Astrocyte of the spinal cord (primary cell): ENCODE data around the gene CHD6.

Source experiments
- DNase-seq: peaks from one replicate; pipeline ENCODE4 v3.0.0; 2011; ENCODE audit warnings: low read depth, low spot score
- H3K4me3 ChIP-seq: 2 replicates; pipeline ENCODE4 v1.5.1; 2011; ENCODE audit warnings: low read depth, mild to moderate bottlenecking, low read length, moderate library complexity
- CTCF ChIP-seq: IDR thresholded peaks from 2 replicates; pipeline ENCODE4 v1.5.1; 2012; ENCODE audit warnings: low read depth, mild to moderate bottlenecking, low read length, inconsistent platforms
- in situ Hi-C: cut with HindIII; loops from 2 replicates; pipeline ENCODE4 v1.10.0; 2017; ENCODE audit warnings: low sequenced_read_pairs

CHD6 gene

DNA sequence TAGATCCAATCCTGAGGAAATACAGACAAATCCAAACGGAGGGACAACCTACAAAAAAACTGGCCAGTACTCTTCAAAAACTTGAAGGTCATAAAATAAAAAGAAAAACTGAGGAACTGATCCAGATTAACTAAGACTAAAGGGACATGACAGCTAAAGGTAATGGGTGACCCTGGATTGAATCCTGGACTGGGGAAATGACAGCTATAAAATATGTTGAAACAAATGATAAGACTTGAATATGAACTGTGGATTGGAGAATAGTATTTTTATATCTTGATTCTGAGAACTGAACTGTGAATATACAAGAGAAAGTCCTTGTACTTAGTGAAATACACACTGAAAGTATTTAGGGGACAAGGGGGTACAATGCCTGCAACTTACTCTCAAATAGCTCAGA, 154.6 kb downstream of the CHD6 start:
- no peak for DNase-seq
- in situ Hi-C loops = no loop called here

DNA sequence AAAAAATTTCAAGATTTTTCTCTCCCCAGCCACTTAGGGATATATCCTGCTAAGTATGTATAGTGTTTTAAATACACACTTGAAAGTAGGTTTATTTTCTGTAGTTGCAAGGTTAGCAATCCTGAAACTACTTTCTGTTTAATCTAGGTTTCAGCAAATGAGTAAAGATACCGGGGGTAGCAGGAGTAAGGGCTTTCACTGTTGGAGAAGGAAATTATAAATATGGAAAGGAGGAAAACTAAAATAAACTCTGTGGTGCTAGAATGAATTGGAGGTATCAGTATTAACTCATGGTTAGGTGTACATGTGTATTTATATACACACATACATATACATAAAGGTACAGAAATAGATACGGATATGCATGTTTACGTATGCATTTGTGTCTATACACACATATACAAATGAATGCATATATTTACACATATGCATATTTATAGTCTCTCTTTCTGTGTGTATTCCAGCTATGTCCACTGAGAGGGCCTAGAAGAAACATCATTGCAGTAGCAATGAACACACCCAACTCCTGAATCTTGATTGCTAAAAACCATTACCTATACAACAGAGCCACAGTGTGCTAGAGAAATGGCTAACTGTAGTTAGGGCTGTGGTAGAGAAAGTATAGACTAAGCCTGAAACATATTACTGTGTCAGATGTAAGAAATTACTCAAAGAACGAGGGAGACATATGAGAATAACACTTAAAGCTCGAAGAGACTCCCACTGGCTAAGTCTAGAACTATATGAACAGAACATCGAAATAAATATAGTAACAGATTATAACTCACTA, 155.6 kb downstream of the CHD6 start:
- in situ Hi-C loops = no loop called here
- DNase-seq = no peak

More for the DNA sequence above, 154.6 kb downstream of the CHD6 start:
- no peak overlapping the region for H3K4me3 ChIP-seq
- no peak for TF ChIP-seq CTCF

DNA sequence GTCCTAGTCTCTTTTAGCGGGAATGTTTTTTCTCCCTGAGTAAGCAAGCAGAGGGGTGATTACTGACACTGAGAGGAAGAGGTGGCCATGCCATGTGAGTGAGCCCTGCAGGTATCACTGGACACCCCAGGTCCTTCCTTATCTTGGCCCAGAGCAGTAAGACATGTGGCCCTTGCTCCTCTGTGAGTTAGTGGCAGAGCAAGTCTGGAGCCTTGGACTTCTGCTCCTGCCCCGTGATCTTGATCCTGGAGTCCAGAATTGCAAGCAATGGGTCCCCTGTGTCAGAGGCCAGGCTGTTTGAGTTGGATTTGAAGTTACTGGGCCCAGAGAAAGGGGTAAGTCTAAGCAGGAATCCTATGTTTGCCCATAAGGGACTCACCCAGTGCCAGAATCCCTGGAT, 159.4 kb downstream of the CHD6 start:
- in situ Hi-C loops = no loop called here
- no peak for DNase-seq
- no peak for TF ChIP-seq CTCF

More for the DNA sequence above, 155.6 kb downstream of the CHD6 start:
- TF ChIP-seq CTCF = no peak
- H3K4me3 ChIP-seq = no peak overlapping the region

GRCh38 chr20:41457173-41457857, 160.9 kb downstream of the CHD6 start:
- DNase-seq = no peak
- TF ChIP-seq CTCF = no peak
- in situ Hi-C loops = no loop called here
- no peak overlapping the region for H3K4me3 ChIP-seq

More for the DNA sequence above, 159.4 kb downstream of the CHD6 start:
- H3K4me3 ChIP-seq = no peak overlapping the region

- no peak overlapping the region for H3K4me3 ChIP-seq
- no peak for DNase-seq
- TF ChIP-seq CTCF = no peak
- in situ Hi-C loops = no loop called here
Observed at GRCh38 chr20:41456351-41456750, 161.8 kb downstream of the CHD6 start.

DNA sequence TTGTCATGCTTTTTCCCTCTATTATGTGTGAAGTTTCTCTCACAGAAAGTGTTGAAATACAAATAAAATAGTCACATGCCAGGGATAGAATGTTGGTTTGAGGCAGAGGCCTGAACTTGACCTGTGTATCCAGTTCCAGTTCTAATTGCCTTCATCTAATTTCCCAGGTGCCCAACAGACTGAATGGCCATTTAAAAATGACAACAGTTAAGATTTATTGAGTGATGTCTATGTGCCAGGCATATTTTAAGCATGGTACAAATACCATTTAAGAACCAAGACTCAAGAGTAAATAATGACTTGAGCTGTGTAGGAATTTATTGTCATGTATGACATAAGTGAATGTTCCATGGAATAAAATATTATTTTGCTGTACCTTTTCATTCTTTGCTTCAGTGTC, 163.9 kb downstream of the CHD6 start:
- no peak overlapping the region for H3K4me3 ChIP-seq
- in situ Hi-C loops = no loop called here
- DNase-seq = no peak
- TF ChIP-seq CTCF = no peak
